ENCODE data around the gene TMCC2. TPM values are rescaled to one million over a fixed set of nuclear protein-coding genes. Genes with fewer than 3 reads are reported as not detected.

Gene TMCC2
- total RNA-seq, 1 donor from 2014 or later = 10.6 TPM

GRCh38 chr1:205271745-205272144 lies 44.0 kb downstream of the TMCC2 start:
- H2AFZ ChIP-seq (ENCODE audit: low read depth, low read length) = no peak overlapping the region
- TF ChIP-seq, protein P1, sequence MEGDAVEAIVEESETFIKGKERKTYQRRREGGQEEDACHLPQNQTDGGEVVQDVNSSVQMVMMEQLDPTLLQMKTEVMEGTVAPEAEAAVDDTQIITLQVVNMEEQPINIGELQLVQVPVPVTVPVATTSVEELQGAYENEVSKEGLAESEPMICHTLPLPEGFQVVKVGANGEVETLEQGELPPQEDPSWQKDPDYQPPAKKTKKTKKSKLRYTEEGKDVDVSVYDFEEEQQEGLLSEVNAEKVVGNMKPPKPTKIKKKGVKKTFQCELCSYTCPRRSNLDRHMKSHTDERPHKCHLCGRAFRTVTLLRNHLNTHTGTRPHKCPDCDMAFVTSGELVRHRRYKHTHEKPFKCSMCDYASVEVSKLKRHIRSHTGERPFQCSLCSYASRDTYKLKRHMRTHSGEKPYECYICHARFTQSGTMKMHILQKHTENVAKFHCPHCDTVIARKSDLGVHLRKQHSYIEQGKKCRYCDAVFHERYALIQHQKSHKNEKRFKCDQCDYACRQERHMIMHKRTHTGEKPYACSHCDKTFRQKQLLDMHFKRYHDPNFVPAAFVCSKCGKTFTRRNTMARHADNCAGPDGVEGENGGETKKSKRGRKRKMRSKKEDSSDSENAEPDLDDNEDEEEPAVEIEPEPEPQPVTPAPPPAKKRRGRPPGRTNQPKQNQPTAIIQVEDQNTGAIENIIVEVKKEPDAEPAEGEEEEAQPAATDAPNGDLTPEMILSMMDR (IDR thresholded peaks at IDR 0.05; ENCODE audit: insufficient read depth, low read depth, low read length) = no peak
- TF ChIP-seq EZH2 (IDR thresholded peaks at IDR 0.05; ENCODE audit: insufficient read depth, low read length) = no peak
- H3K9me3 ChIP-seq (ENCODE audit: insufficient read depth, low read depth, low read length) = no peaks in the 10 kb centered on the region
- no peak overlapping the region for H3K4me2 ChIP-seq (ENCODE audit: low read length)
- H3K27me3 ChIP-seq (ENCODE audit: insufficient read depth, low read length) = no peaks in the 10 kb centered on the region
- Mint-ChIP-seq H3K4me3 (ENCODE audit: unreplicated experiment) (no peak overlapping the region), H3K36me3 (ENCODE audit: low read depth, unreplicated experiment) (peaks cover 12% of the 10 kb centered on the region), H3K9me3 (ENCODE audit: unreplicated experiment) (no peaks in the 10 kb centered on the region), H3K27ac (ENCODE audit: unreplicated experiment) (no peak overlapping the region), H3K27me3 (ENCODE audit: low read depth, unreplicated experiment) (no peaks in the 10 kb centered on the region), H3K4me1 (ENCODE audit: low read depth, unreplicated experiment) (peaks cover 17% of the 10 kb centered on the region)
- DNase-seq (ENCODE audit: low read depth) (no peak), FAIRE-seq (no peak)
- H3K4me3 ChIP-seq (ENCODE audit: insufficient read depth, low read depth, low read length) = no peak overlapping the region
- H3K79me2 ChIP-seq (ENCODE audit: insufficient read depth, low read length) = no peaks in the 10 kb centered on the region
- H3K27ac ChIP-seq (ENCODE audit: low read depth, low read length) = no peak overlapping the region
- peaks cover 19% of the 10 kb centered on the region for H3K4me1 ChIP-seq (ENCODE audit: insufficient read depth, low read length)
- no peaks in the 10 kb centered on the region for H3K36me3 ChIP-seq (ENCODE audit: insufficient read depth, low read length)
- H3K9ac ChIP-seq (ENCODE audit: low read length) = no peak overlapping the region
- peaks cover 1% of the 10 kb centered on the region for H4K20me1 ChIP-seq (ENCODE audit: insufficient read depth, low read length)

GRCh38 chr1:205272536-205272935 lies 44.8 kb downstream of the TMCC2 start:
- Mint-ChIP-seq H3K4me1 (ENCODE audit: low read depth, unreplicated experiment) (peaks cover 16% of the 10 kb centered on the region), H3K27me3 (ENCODE audit: low read depth, unreplicated experiment) (no peaks in the 10 kb centered on the region), H3K27ac (ENCODE audit: unreplicated experiment) (no peak overlapping the region), H3K36me3 (ENCODE audit: low read depth, unreplicated experiment) (peaks cover 12% of the 10 kb centered on the region), H3K9me3 (ENCODE audit: unreplicated experiment) (no peaks in the 10 kb centered on the region), H3K4me3 (ENCODE audit: unreplicated experiment) (no peak overlapping the region)
- Histone ChIP-seq H3K9ac (ENCODE audit: low read length) (no peak overlapping the region), H3K9me3 (ENCODE audit: insufficient read depth, low read depth, low read length) (no peaks in the 10 kb centered on the region), H2AFZ (ENCODE audit: low read depth, low read length) (no peak overlapping the region), H3K79me2 (ENCODE audit: insufficient read depth, low read length) (no peaks in the 10 kb centered on the region), H4K20me1 (ENCODE audit: insufficient read depth, low read length) (no peaks in the 10 kb centered on the region), H3K4me1 (ENCODE audit: insufficient read depth, low read length) (peaks cover 19% of the 10 kb centered on the region), H3K4me3 (ENCODE audit: insufficient read depth, low read depth, low read length) (no peak overlapping the region), H3K27ac (ENCODE audit: low read depth, low read length) (no peak overlapping the region), H3K27me3 (ENCODE audit: insufficient read depth, low read length) (no peaks in the 10 kb centered on the region), H3K36me3 (ENCODE audit: insufficient read depth, low read length) (no peaks in the 10 kb centered on the region), H3K4me2 (ENCODE audit: low read length) (no peak overlapping the region)
- TF ChIP-seq, protein P1 (IDR thresholded peaks at IDR 0.05; ENCODE audit: insufficient read depth, low read depth, low read length) = no peak
- TF ChIP-seq EZH2 (IDR thresholded peaks at IDR 0.05; ENCODE audit: insufficient read depth, low read length) = no peak
- DNase-seq (ENCODE audit: low read depth) (no peak), FAIRE-seq (no peak)

DNA sequence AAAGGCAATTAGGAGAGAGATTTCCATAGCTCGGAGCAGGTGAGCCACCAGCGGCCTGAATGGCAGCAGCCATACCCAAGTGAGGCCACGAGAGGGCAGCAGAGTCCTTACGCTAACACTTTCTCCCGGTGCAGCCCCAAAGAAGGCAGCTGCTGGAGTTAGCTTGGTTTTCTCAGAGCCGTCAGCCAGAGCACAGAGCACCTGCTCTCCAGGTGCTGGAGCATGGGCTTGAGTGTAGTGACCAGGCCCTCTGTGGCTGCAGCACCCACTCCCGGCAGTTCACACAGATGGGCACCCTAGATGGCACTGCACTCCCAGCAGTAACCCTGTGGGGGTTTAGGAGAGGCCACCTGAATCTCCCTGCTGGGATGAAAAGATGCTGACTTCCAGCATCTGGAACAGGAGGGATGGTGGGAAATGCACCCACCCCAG lies 45.8 kb downstream of the TMCC2 start:
- Histone ChIP-seq H3K27me3 (ENCODE audit: insufficient read depth, low read length) (no peaks in the 10 kb centered on the region), H3K9ac (ENCODE audit: low read length) (no peak overlapping the region), H4K20me1 (ENCODE audit: insufficient read depth, low read length) (no peaks in the 10 kb centered on the region), H3K9me3 (ENCODE audit: insufficient read depth, low read depth, low read length) (no peaks in the 10 kb centered on the region), H3K36me3 (ENCODE audit: insufficient read depth, low read length) (no peaks in the 10 kb centered on the region), H3K79me2 (ENCODE audit: insufficient read depth, low read length) (no peaks in the 10 kb centered on the region), H2AFZ (ENCODE audit: low read depth, low read length) (no peak overlapping the region), H3K4me2 (ENCODE audit: low read length) (no peak overlapping the region), H3K27ac (ENCODE audit: low read depth, low read length) (no peak overlapping the region), H3K4me1 (ENCODE audit: insufficient read depth, low read length) (peaks cover 19% of the 10 kb centered on the region), H3K4me3 (ENCODE audit: insufficient read depth, low read depth, low read length) (no peak overlapping the region)
- H3K4me1 Mint-ChIP-seq (ENCODE audit: low read depth, unreplicated experiment) = peaks cover 11% of the 10 kb centered on the region
- FAIRE-seq (no peak), DNase-seq (ENCODE audit: low read depth) (no peak)
- H3K36me3 Mint-ChIP-seq (ENCODE audit: low read depth, unreplicated experiment) = peaks cover 9% of the 10 kb centered on the region
- no peaks in the 10 kb centered on the region for H3K9me3 Mint-ChIP-seq (ENCODE audit: unreplicated experiment)
- no peak overlapping the region for H3K27ac Mint-ChIP-seq (ENCODE audit: unreplicated experiment)
- no peak for TF ChIP-seq EZH2 (IDR thresholded peaks at IDR 0.05; ENCODE audit: insufficient read depth, low read length)
- TF ChIP-seq, protein P1 (IDR thresholded peaks at IDR 0.05; ENCODE audit: insufficient read depth, low read depth, low read length) = peak; percentile 96
- H3K27me3 Mint-ChIP-seq (ENCODE audit: low read depth, unreplicated experiment) = no peaks in the 10 kb centered on the region
- no peak overlapping the region for H3K4me3 Mint-ChIP-seq (ENCODE audit: unreplicated experiment)

Measured in astrocyte (in vitro differentiated cells and primary cell).